HepG2 (cell line): ENCODE measurements around the gene ZNF500. TPM values are rescaled to one million over a fixed set of nuclear protein-coding genes. Genes with fewer than 3 reads are reported as not detected.
A peak's percentile ranks its signal among the peaks of the same experiment; 100 is the strongest.

ENCODE experiments used
- AKAP8 ChIP-seq: sonication (generic); formaldehyde crosslinking; IDR thresholded peaks from 2 replicates; pipeline ENCODE4 v1.5.1; 2020; ENCODE audit warnings: mild to moderate bottlenecking, missing genetic modification reagents
- ARHGAP35 ChIP-seq: sonication (generic); formaldehyde crosslinking; IDR thresholded peaks from 2 replicates; pipeline ENCODE4 v1.9.0; 2022; ENCODE audit warnings: mild to moderate bottlenecking, inconsistent platforms, moderate library complexity, missing genetic modification reagents, borderline replicate concordance
- ATM ChIP-seq: fragments of 450-650 bp; IDR thresholded peaks from 2 replicates; pipeline ENCODE4 v1.7.1; 2017; ENCODE audit warnings: mild to moderate bottlenecking, borderline replicate concordance
- BORCS8-MEF2B ChIP-seq: sonication (generic); formaldehyde crosslinking; IDR thresholded peaks from 2 replicates; pipeline ENCODE4 v1.8.0; 2022; ENCODE audit warnings: mild to moderate bottlenecking, missing genetic modification reagents
- DNMT1 ChIP-seq: sonication (generic); formaldehyde crosslinking; IDR thresholded peaks from 2 replicates; pipeline ENCODE4 v1.5.1; 2020; ENCODE audit warnings: mild to moderate bottlenecking, missing genetic modification reagents
- ERF ChIP-seq: IDR thresholded peaks from 2 replicates; pipeline ENCODE4 v1.6.1; 2018; ENCODE audit warnings: missing biosample characterization, missing genetic modification reagents
- FOXJ3 ChIP-seq: sonication (generic); formaldehyde crosslinking; IDR thresholded peaks from 2 replicates; pipeline ENCODE4 v1.4.0; 2020; ENCODE audit warnings: missing genetic modification reagents, mild to moderate bottlenecking, borderline replicate concordance
- FOXM1 ChIP-seq: sonication (generic); formaldehyde crosslinking; IDR thresholded peaks from 2 replicates; pipeline ENCODE4 v1.5.0; 2020; ENCODE audit warnings: missing genetic modification reagents
- GLI4 ChIP-seq: sonication (generic); formaldehyde crosslinking; IDR thresholded peaks from 2 replicates; pipeline ENCODE4 v1.5.1; 2020; ENCODE audit warnings: missing genetic modification reagents, mild to moderate bottlenecking, moderate library complexity, borderline replicate concordance
- HES4 ChIP-seq: sonication (generic); formaldehyde crosslinking; IDR thresholded peaks from 2 replicates; pipeline ENCODE4 v1.9.0; 2021; ENCODE audit warnings: mild to moderate bottlenecking, missing genetic modification reagents, borderline replicate concordance
- HOXA3 ChIP-seq: sonication (generic); formaldehyde crosslinking; IDR thresholded peaks from 2 replicates; pipeline ENCODE4 v1.5.0; 2020; ENCODE audit warnings: missing genetic modification reagents
- MLLT10 ChIP-seq: sonication (generic); formaldehyde crosslinking; IDR thresholded peaks from 2 replicates; pipeline ENCODE4 v1.4.0; 2020; ENCODE audit warnings: missing genetic modification reagents
- NONO ChIP-seq, 2 experiments: fragments of 450-650 bp in 1 of 2; sonication (generic) in 1 of 2; formaldehyde crosslinking in 1 of 2; IDR thresholded peaks in 1 of 2; conservative IDR thresholded peaks in 1 of 2; 2 replicates each; pipeline versions ENCODE4 v1.6.1 to v1.8.0; 2017 to 2022; ENCODE audit warnings: mild to moderate bottlenecking in 1 of 2, missing genetic modification reagents in 1 of 2, moderate library complexity in 1 of 2
- POLR2A ChIP-seq, 2 experiments: IDR thresholded peaks; 2 replicates each; pipeline ENCODE4 v1.6.1; 2011; ENCODE audit warnings: low read depth in 2 of 2, low read length in 2 of 2, mild to moderate bottlenecking in 1 of 2, moderate library complexity in 1 of 2; ENCODE audit not compliant: insufficient read depth in 1 of 2
- RELA ChIP-seq: sonication (generic); formaldehyde crosslinking; IDR thresholded peaks from 2 replicates; pipeline ENCODE4 v1.4.0; 2020; ENCODE audit warnings: missing genetic modification reagents
- SALL1 ChIP-seq: sonication (generic); formaldehyde crosslinking; IDR thresholded peaks from 2 replicates; pipeline ENCODE4 v1.8.0; 2022; ENCODE audit warnings: mild to moderate bottlenecking, missing genetic modification reagents
- SETDB1 ChIP-seq: sonication (generic); formaldehyde crosslinking; IDR thresholded peaks from 2 replicates; pipeline ENCODE4 v1.5.1; 2020; ENCODE audit warnings: missing genetic modification reagents, mild to moderate bottlenecking, borderline replicate concordance
- ZBTB20 ChIP-seq: sonication (generic); formaldehyde crosslinking; IDR thresholded peaks from 2 replicates; pipeline ENCODE4 v1.8.1; 2023; ENCODE audit warnings: missing genetic modification reagents, low read depth, mild to moderate bottlenecking, borderline replicate concordance
- ZNF124 ChIP-seq: sonication (generic); formaldehyde crosslinking; IDR thresholded peaks from 2 replicates; pipeline ENCODE4 v1.4.0; 2020; ENCODE audit warnings: missing genetic modification reagents
- ZNF232 ChIP-seq: sonication (generic); formaldehyde crosslinking; IDR thresholded peaks from 2 replicates; pipeline ENCODE4 v1.4.0; 2020; ENCODE audit warnings: missing genetic modification reagents, borderline replicate concordance
- ZNF383 ChIP-seq: sonication (generic); formaldehyde crosslinking; IDR thresholded peaks from 2 replicates; pipeline ENCODE4 v1.4.0; 2020; ENCODE audit warnings: missing genetic modification reagents, mild to moderate bottlenecking, borderline replicate concordance
- ZNF547 ChIP-seq: sonication (generic); formaldehyde crosslinking; IDR thresholded peaks from 2 replicates; pipeline ENCODE4 v1.5.1; 2020; ENCODE audit warnings: mild to moderate bottlenecking, missing genetic modification reagents
- ZNF652 ChIP-seq: IDR thresholded peaks from 2 replicates; pipeline ENCODE4 v1.6.1; 2016; ENCODE audit warnings: low read depth, borderline replicate concordance
- ZNF672 ChIP-seq: sonication (generic); formaldehyde crosslinking; IDR thresholded peaks from 2 replicates; pipeline ENCODE4 v1.8.1; 2022; ENCODE audit warnings: missing genetic modification reagents
- polyA plus RNA-seq, 8 experiments: library from polyadenylated mRNA; depleted of rRNA in 3 of 8; stranded (reverse) in 7 of 8; unstranded in 1 of 8; fragments of >200 nt; fragmentation: Illumina TruSeq in 4 of 8; extraction: Trizol in 4 of 8; gene quantifications; 2 replicates each; pipeline versions ENCODE4 v1.2.1 to v1.2.3, GENCODE V29; 2011 to 2016; ENCODE audit warnings: low read depth in 4 of 8, missing spikeins in 1 of 8, mixed read lengths in 1 of 8; ENCODE audit not compliant: insufficient read depth in 1 of 8
- total RNA-seq, 5 experiments: library from RNA; depleted of rRNA; stranded (reverse); fragments of >200 nt; fragmentation: Illumina TruSeq; extraction: Trizol; gene quantifications; 2 replicates each; pipeline ENCODE4 v1.2.3, GENCODE V29; 2016; ENCODE audit warnings: low read depth in 1 of 5
- TF ChIP-seq, protein P1 (sequence below): sonication (generic); formaldehyde crosslinking; IDR thresholded peaks from 2 replicates; pipeline ENCODE4 v1.5.0; 2020; ENCODE audit warnings: missing genetic modification reagents, mild to moderate bottlenecking, borderline replicate concordance
- TF ChIP-seq, protein P2 (sequence below): IDR thresholded peaks from 2 replicates; pipeline ENCODE4 v1.4.0; 2020; ENCODE audit warnings: mild to moderate bottlenecking, missing genetic modification reagents
- TF ChIP-seq, protein P3 (sequence below): sonication (generic); formaldehyde crosslinking; IDR thresholded peaks from 2 replicates; pipeline ENCODE4 v1.4.0; 2020; ENCODE audit warnings: mild to moderate bottlenecking, missing genetic modification reagents

Gene ZNF500
- total and polyA plus RNA-seq, 2 of the 13 experiments (the other 11 are each of a cell fraction or from before 2014, with no cell fraction given): 6.1 to 12.2 TPM

DNA sequence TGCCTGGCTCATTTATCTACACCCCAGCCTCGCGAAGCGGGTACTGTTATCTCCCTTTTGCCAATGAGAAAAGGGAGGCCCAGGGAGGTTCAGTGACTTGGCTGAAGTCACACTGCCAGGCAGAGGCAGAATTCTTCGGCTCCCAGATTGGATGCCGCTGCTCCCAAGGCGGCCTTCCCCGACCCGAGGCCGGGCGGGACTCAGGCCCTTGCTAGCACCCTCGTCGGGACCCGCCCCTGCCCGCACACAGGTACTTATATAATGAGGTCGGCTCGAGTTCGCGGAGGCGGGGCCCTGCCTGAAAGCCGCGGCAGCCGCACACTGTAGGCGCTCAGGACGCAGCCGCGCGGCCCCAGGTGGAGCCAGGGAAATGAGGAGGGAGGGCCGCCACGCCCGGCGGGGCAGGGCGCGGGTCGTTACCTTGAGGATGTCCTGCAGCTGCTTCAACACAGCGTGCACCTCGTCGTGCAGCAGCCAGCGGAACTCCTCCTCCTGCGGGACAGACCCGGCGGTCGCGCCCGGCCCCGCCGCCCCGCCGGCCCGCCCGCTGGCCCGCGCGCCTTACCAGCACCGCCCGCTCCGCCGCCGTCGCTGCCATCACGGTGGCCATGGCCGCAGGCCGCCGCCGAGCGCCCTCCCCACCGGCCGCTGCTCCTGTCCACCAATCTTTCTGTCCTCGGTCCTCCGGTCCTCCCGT, 35.1 kb upstream of the ZNF500 start, which contains the start of gene ROGDI (continued):
- TF ChIP-seq ZNF124: no peak
- TF ChIP-seq, protein P1, sequence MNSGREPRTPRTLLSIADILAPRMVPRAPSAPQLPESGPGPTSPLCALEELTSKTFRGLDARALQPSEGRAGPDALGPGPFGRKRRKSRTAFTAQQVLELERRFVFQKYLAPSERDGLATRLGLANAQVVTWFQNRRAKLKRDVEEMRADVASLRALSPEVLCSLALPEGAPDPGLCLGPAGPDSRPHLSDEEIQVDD (CRISPR knock-in tag): no peak
- peak; percentile 56; the same call in 1 of the 2 replicates for TF ChIP-seq GLI4 (CRISPR knock-in tag)
- TF ChIP-seq ZNF383: no peak
- TF ChIP-seq DNMT1 (CRISPR knock-in tag): peak; percentile 24; the same call in 1 of the 2 replicates
- TF ChIP-seq, protein P2, sequence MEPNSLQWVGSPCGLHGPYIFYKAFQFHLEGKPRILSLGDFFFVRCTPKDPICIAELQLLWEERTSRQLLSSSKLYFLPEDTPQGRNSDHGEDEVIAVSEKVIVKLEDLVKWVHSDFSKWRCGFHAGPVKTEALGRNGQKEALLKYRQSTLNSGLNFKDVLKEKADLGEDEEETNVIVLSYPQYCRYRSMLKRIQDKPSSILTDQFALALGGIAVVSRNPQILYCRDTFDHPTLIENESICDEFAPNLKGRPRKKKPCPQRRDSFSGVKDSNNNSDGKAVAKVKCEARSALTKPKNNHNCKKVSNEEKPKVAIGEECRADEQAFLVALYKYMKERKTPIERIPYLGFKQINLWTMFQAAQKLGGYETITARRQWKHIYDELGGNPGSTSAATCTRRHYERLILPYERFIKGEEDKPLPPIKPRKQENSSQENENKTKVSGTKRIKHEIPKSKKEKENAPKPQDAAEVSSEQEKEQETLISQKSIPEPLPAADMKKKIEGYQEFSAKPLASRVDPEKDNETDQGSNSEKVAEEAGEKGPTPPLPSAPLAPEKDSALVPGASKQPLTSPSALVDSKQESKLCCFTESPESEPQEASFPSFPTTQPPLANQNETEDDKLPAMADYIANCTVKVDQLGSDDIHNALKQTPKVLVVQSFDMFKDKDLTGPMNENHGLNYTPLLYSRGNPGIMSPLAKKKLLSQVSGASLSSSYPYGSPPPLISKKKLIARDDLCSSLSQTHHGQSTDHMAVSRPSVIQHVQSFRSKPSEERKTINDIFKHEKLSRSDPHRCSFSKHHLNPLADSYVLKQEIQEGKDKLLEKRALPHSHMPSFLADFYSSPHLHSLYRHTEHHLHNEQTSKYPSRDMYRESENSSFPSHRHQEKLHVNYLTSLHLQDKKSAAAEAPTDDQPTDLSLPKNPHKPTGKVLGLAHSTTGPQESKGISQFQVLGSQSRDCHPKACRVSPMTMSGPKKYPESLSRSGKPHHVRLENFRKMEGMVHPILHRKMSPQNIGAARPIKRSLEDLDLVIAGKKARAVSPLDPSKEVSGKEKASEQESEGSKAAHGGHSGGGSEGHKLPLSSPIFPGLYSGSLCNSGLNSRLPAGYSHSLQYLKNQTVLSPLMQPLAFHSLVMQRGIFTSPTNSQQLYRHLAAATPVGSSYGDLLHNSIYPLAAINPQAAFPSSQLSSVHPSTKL (CRISPR knock-in tag): peak; percentile 23; the same call in 1 of the 2 replicates
- no peak for TF ChIP-seq ZNF652
- TF ChIP-seq ZNF672 (CRISPR knock-in tag): no peak
- no peak for TF ChIP-seq ATM
- TF ChIP-seq SETDB1 (CRISPR knock-in tag): no peak
- 0 out of 2 replicates have a peak, but pooled peaks have one; percentile 35 for TF ChIP-seq RELA (CRISPR knock-in tag)
- TF ChIP-seq HOXA3 (CRISPR knock-in tag): peak; percentile 20; the same call in 1 of the 2 replicates
- TF ChIP-seq ARHGAP35 (CRISPR knock-in tag): no peak
- TF ChIP-seq POLR2A (IDR thresholded peaks at IDR 0.05; ENCODE audit: insufficient read depth in 1 of 2, low read depth in 2 of 2, low read length in 2 of 2): peak in 1 of 2 experiments; percentile 65; a peak in 3 of 4 replicates
- no peak for TF ChIP-seq FOXM1 (CRISPR knock-in tag)
- TF ChIP-seq SALL1 (CRISPR knock-in tag): peak; percentile 42; the same call in 1 of the 2 replicates
- TF ChIP-seq, protein P3, sequence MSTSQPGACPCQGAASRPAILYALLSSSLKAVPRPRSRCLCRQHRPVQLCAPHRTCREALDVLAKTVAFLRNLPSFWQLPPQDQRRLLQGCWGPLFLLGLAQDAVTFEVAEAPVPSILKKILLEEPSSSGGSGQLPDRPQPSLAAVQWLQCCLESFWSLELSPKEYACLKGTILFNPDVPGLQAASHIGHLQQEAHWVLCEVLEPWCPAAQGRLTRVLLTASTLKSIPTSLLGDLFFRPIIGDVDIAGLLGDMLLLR (CRISPR knock-in tag): no peak
- TF ChIP-seq ZBTB20: no peak
- no peak for TF ChIP-seq MLLT10 (CRISPR knock-in tag)
- no peak for TF ChIP-seq HES4 (CRISPR knock-in tag)
- TF ChIP-seq ERF (CRISPR knock-in tag): peak; percentile 49; the same call in 1 of the 2 replicates
- no peak for TF ChIP-seq ZNF232 (CRISPR knock-in tag)
- no peak for TF ChIP-seq AKAP8 (CRISPR knock-in tag)
- no peak for TF ChIP-seq BORCS8-MEF2B (CRISPR knock-in tag)
- TF ChIP-seq ZNF547 (CRISPR knock-in tag): no peak
- no peak for TF ChIP-seq NONO (IDR thresholded peaks at IDR 0.05)
- TF ChIP-seq NONO (CRISPR knock-in tag; conservative IDR thresholded peaks at IDR 0.05): no peak; the same call in 1 of the 2 replicates
- TF ChIP-seq FOXJ3: no peak
